OCI-LY1 (cell line): ENCODE measurements around the gene PSMD14.

Experiments
- H2AFZ ChIP-seq: fragments of 200-600 bp; sonication (generic), shearing (Covaris generic); 2 replicates; pipeline ENCODE4 v1.6.0; 2014; ENCODE audit warnings: antibody characterized with exemption, mild to moderate bottlenecking, low read length
- H3F3A ChIP-seq: fragments of 200-600 bp; sonication (generic), shearing (Covaris generic); 2 replicates; pipeline ENCODE4 v1.6.0; 2014; ENCODE audit warnings: mild to moderate bottlenecking, antibody characterized with exemption, low read length, moderate library complexity; ENCODE audit not compliant: insufficient read depth
- H3K27ac ChIP-seq: fragments of 200-600 bp; sonication (generic); 2 replicates; pipeline ENCODE4 v1.5.1; 2014; ENCODE audit warnings: low read length, mixed run types, mild to moderate bottlenecking, low read depth; ENCODE audit not compliant: poor library complexity, severe bottlenecking
- H3K27me3 ChIP-seq: fragments of 200-600 bp; sonication (generic); 2 replicates; pipeline ENCODE4 v1.6.0; 2014; ENCODE audit warnings: antibody characterized with exemption, mild to moderate bottlenecking, low read length, moderate library complexity; ENCODE audit not compliant: insufficient read depth
- H3K36me3 ChIP-seq: fragments of 200-600 bp; sonication (generic); 2 replicates; pipeline ENCODE4 v1.6.1; 2014; ENCODE audit warnings: mild to moderate bottlenecking, antibody characterized with exemption, low read length, moderate library complexity, mixed read lengths; ENCODE audit not compliant: insufficient read depth
- H3K4me1 ChIP-seq: fragments of 200-600 bp; sonication (generic); 2 replicates; pipeline ENCODE4 v1.5.1; 2014; ENCODE audit warnings: mild to moderate bottlenecking, low read length, moderate library complexity; ENCODE audit not compliant: insufficient read depth, severe bottlenecking
- H3K4me2 ChIP-seq: fragments of 200-600 bp; sonication (generic), shearing (Covaris generic); 2 replicates; pipeline ENCODE4 v1.6.1; 2014; ENCODE audit warnings: low read length
- H3K4me3 ChIP-seq: fragments of 200-600 bp; sonication (generic); 2 replicates; pipeline ENCODE4 v1.5.1; 2014; ENCODE audit warnings: low read length, low read depth, mild to moderate bottlenecking, mixed read lengths; ENCODE audit not compliant: poor library complexity, severe bottlenecking
- H3K79me2 ChIP-seq: fragments of 200-600 bp; shearing (Covaris generic); 2 replicates; pipeline ENCODE4 v1.6.1; 2016; ENCODE audit warnings: mixed run types, low read length, mixed read lengths; ENCODE audit not compliant: insufficient read depth
- H3K9ac ChIP-seq: fragments of 200-600 bp; sonication (generic), shearing (Covaris generic); 2 replicates; pipeline ENCODE4 v1.6.1; 2014; ENCODE audit warnings: mild to moderate bottlenecking, low read length, mixed read lengths
- H3K9me2 ChIP-seq: fragments of 200-600 bp; sonication (generic), shearing (Covaris generic); 2 replicates; pipeline ENCODE4 v1.6.1; 2014; ENCODE audit warnings: low read depth, mild to moderate bottlenecking, low read length, mixed read lengths
- H3K9me3 ChIP-seq: fragments of 200-600 bp; shearing (Covaris generic); 2 replicates; pipeline ENCODE4 v1.6.1; 2014; ENCODE audit warnings: low read length, mixed read lengths
- H4K20me1 ChIP-seq: fragments of 200-600 bp; sonication (generic), shearing (Covaris generic); 2 replicates; pipeline ENCODE4 v1.6.0; 2016; ENCODE audit warnings: mild to moderate bottlenecking, low read length; ENCODE audit not compliant: insufficient read depth
- EZH2 ChIP-seq: fragments of 200-600 bp; sonication (generic), shearing (Covaris generic); IDR thresholded peaks from 2 replicates; pipeline ENCODE4 v1.8.0; 2017; ENCODE audit warnings: borderline replicate concordance, mixed run types, mild to moderate bottlenecking, antibody characterized with exemption, low read length, moderate library complexity, mixed read lengths
- TF ChIP-seq, protein P1 (sequence below): fragments of 200-600 bp; sonication (generic), shearing (Covaris generic); IDR thresholded peaks from 2 replicates; pipeline ENCODE4 v1.5.1; 2017; ENCODE audit warnings: mild to moderate bottlenecking, antibody characterized with exemption, low read length, moderate library complexity, mixed read lengths

Gene PSMD14

DNA sequence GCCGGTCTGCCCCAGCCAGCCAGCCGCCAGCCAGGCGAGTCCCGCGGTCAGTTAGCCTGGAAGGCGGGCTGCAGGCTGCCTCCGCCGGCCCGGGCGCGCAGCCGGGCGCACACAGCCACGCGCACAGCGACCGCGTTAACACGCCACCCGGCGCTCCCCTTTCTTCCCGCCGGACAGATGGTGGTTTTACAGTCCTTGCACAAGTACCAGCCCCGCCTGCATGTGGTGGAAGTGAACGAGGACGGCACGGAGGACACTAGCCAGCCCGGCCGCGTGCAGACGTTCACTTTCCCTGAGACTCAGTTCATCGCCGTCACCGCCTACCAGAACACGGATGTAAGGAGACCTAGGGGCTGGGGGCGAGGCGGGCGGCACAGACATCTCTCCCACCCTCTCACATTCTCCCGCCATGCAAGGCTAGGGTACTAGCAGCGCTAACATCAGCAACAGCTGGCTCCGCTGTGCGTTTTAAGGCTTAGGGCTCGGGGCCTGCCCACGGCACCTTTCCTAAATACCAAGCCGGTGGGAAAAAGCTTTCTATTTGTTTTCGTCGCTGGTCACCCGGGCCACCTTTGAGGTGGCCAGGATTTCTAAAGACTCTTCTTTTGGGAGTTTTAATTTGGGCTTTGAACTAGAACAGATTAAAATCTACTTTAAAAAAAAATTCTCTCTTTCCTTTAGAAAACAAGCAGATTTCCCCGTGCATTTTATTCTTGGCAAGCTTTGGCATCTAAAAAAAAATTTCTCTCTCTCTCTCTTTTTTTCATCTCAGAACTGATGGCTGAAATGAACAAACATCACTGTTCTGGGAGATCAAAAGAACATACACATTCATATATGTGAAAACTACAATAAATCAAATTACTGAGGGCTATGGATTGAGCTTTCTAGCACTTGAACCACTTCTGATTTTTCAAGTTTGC is 110.8 kb downstream of the PSMD14 start:
- H2AFZ ChIP-seq: no peak overlapping the region
- H3K4me1 ChIP-seq: peaks cover 19% of the 10 kb centered on the region
- H3K27ac ChIP-seq: no peak overlapping the region
- H3F3A ChIP-seq: no peaks in the 10 kb centered on the region
- no peaks in the 10 kb centered on the region for H4K20me1 ChIP-seq
- TF ChIP-seq EZH2: no peak
- TF ChIP-seq, protein P1, sequence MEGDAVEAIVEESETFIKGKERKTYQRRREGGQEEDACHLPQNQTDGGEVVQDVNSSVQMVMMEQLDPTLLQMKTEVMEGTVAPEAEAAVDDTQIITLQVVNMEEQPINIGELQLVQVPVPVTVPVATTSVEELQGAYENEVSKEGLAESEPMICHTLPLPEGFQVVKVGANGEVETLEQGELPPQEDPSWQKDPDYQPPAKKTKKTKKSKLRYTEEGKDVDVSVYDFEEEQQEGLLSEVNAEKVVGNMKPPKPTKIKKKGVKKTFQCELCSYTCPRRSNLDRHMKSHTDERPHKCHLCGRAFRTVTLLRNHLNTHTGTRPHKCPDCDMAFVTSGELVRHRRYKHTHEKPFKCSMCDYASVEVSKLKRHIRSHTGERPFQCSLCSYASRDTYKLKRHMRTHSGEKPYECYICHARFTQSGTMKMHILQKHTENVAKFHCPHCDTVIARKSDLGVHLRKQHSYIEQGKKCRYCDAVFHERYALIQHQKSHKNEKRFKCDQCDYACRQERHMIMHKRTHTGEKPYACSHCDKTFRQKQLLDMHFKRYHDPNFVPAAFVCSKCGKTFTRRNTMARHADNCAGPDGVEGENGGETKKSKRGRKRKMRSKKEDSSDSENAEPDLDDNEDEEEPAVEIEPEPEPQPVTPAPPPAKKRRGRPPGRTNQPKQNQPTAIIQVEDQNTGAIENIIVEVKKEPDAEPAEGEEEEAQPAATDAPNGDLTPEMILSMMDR: no peak
- H3K4me2 ChIP-seq: no peak overlapping the region
- no peaks in the 10 kb centered on the region for H3K9me2 ChIP-seq
- H3K79me2 ChIP-seq: no peaks in the 10 kb centered on the region
- H3K9me3 ChIP-seq: no peaks in the 10 kb centered on the region
- H3K4me3 ChIP-seq: no peak overlapping the region
- no peaks in the 10 kb centered on the region for H3K27me3 ChIP-seq
- no peak overlapping the region for H3K9ac ChIP-seq
- H3K36me3 ChIP-seq: no peaks in the 10 kb centered on the region

GRCh38 chr2:161419638-161420190 is 111.5 kb downstream of the PSMD14 start:
- H3K36me3 ChIP-seq: no peaks in the 10 kb centered on the region
- TF ChIP-seq, protein P1: no peak
- TF ChIP-seq EZH2: no peak
- H3K27me3 ChIP-seq: no peaks in the 10 kb centered on the region
- H3F3A ChIP-seq: no peaks in the 10 kb centered on the region
- no peak overlapping the region for H2AFZ ChIP-seq
- H3K9me2 ChIP-seq: no peaks in the 10 kb centered on the region
- H4K20me1 ChIP-seq: no peaks in the 10 kb centered on the region
- H3K4me2 ChIP-seq: no peak overlapping the region
- H3K9me3 ChIP-seq: no peaks in the 10 kb centered on the region
- no peak overlapping the region for H3K4me3 ChIP-seq
- no peaks in the 10 kb centered on the region for H3K79me2 ChIP-seq
- H3K27ac ChIP-seq: no peak overlapping the region
- peaks cover 13% of the 10 kb centered on the region for H3K4me1 ChIP-seq
- no peak overlapping the region for H3K9ac ChIP-seq

DNA sequence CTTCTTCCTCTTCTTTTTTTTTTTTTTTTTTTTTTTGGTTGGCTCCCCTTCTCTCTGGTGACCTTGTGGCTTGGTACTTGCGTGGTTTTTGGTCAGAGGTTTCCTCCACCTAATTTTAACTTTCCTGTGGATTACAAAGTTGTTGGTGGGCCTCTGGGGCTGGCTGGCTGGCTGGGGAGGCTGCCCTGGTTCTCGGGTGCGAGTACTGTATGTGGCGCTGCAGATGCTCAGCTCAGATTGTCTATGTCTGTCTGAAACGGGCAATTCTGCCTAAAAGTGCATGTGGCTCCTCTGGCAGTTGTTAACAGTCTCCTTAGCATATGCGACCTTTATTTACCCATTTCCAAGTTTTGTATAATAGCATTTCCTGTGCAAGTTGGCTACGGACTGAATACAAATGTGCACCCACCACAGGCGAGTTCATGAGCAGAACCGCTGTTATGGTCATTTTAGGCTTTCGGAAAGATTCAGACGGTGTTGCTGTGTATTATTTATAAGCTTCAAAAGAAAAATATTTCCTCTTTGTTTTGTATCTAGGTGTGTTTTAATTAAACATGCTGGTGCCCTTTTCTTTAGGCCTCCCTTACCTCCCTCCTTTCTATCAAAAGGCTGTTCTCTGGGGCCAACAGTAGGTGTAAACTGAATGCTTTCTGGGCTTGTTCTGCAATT is 112.3 kb downstream of the PSMD14 start:
- Histone ChIP-seq H3K9ac (no peak overlapping the region), H3K9me2 (no peaks in the 10 kb centered on the region), H3K79me2 (no peaks in the 10 kb centered on the region), H3K36me3 (no peaks in the 10 kb centered on the region), H3K4me3 (no peak overlapping the region), H3K4me2 (no peak overlapping the region), H3K4me1 (peaks cover 6% of the 10 kb centered on the region), H3K9me3 (no peaks in the 10 kb centered on the region), H4K20me1 (no peaks in the 10 kb centered on the region), H2AFZ (no peak overlapping the region), H3K27me3 (no peaks in the 10 kb centered on the region), H3K27ac (no peak overlapping the region), H3F3A (no peaks in the 10 kb centered on the region)
- TF ChIP-seq, protein P1: no peak
- TF ChIP-seq EZH2: no peak
